Measurements from ENCODE around the gene FCHSD2.
A peak's percentile ranks its signal among the peaks of the same experiment; 100 is the strongest.

Gene FCHSD2

GRCh38 chr11:72974487-72975205, 167.5 kb downstream of the FCHSD2 start:
- no peak for DNase-seq (ENCODE audit: low read depth in 1 of 2, low spot score in 1 of 2)

DNA sequence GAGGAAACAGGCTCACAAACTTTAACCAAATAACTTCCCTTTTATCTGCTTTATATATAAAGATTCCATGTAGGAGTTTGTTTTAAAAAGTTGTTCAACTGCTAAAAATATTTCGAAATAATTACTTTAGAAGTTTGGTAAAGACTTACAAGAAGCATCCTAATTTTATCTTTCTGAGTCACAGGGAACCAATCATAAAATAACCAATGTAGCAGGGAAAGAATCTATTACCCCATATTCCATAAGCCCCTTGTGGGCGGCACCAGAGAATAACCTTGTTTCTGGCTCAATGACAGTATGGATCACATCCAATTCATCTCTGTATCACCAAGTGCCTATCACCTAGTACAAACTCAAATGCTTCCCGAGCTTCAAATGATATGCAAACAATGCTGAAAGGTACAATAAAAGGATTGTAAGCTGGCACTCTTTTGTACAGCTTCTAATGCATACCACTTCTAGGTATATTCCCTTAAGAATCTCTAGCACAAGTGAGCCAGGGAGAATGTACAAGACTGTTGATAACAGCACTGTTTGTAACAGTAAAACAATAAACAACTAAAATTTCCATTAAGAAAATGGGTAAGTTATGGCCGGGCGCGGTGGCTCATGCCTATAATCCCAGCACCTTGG, 169.5 kb downstream of the FCHSD2 start:
- DNase-seq (ENCODE audit: low read depth in 1 of 2, low spot score in 1 of 2) = no peak

DNA sequence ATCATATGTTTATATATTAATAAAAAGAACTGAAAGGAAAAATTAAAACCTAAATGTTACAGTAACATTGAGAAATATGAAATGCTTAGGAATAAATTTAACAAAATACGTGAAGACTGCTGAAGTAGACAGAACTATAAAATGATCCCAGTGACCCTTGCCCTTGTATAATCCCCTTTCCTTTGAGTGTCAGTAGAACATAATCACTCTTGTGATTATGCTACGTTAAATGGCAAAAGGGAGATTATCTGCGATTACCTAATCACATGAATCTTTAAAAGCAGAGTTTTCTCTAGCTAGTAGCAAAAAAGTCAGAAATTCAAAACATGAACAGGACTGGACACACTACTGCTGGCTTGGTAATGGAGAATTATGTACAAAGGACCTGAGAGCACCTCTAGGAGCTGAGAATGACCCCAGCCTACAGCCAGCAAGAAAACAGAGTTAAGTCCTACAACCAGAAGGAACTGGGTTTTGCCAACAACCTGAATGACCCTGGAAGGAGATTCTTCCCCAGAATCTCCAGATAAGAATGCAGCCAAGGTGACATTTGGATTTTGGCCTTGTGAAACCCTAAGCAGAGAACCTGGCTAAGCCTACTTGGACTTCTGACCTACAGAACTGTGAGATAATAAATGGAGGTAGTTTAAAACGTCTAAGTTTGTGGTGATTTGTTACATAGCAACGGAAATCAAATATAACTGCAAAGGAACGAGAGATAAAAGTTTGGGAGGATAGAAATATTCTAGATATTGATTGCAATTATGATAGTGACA, 170.7 kb downstream of the FCHSD2 start:
- DNase-seq (ENCODE audit: low read depth in 1 of 2, low spot score in 1 of 2) = no peak

DNA sequence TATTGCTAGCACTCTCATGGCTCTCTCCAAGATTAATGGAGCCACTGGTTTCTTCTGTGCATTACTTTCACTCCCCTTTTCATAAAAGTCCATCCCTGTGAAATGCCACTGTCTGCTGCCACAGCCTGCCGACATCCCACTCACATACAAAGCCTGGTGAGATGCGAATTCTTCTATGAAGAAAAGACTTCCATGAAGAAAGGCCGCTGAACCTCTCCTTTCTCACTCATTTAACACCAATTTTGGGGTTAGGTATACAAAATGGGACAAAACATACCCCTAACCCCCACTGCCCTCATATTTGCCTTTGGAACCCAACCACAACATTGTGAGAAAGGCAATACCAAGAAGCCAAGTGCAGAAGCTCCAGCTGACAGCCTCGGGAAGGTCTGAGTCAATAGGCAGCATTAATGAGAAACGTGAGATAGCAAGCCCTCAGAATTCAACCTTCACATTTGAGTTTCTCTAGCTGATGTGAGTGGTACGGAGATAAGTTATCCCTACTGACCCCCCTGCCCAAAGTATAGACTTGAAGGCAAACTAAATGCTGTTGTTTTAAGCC, 171.5 kb downstream of the FCHSD2 start:
- DNase-seq (ENCODE audit: low read depth in 1 of 2, low spot score in 1 of 2) = no peak

GRCh38 chr11:72969894-72970335, 172.2 kb downstream of the FCHSD2 start:
- DNase-seq (ENCODE audit: low read depth in 1 of 2, low spot score in 1 of 2) = peak in 1 of 2 donors; percentile 3

DNA sequence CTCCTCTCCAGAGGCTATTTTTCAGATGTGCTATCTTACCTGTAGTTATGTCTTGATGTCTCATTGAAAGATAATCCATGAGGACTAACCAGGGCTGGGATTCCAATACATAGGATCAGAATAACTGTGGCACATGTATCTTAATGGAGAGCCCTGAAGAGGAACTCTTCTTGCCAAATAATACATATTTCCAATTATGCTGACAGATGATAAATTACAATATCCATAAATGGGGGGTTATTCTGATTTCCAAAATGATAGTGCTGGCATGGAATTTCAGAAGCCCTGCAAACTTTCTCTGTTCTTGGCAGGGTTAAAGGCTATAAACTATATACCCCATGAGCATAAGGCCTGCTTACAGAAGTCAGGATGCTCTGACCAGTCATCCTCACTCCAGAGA, 173.7 kb downstream of the FCHSD2 start:
- no peak for DNase-seq (ENCODE audit: low read depth in 1 of 2, low spot score in 1 of 2)

DNA sequence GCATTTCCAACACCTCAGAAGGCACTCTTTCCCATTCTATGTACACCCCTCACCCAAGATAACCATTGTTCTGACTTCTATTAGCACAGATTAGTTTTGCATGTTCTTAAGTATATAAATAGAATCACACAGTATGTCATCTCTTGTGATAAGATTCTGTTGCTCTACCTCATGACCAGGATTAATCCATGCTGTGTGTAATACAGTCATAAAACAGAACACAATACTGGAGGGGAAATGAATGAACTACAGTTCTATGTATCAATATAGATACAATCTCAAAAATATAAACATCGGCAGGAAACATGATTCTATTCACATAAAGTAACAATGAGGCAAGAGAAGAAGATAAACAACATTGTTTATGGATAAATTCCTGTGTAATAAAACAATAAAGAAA, 176.4 kb downstream of the FCHSD2 start:
- DNase-seq (ENCODE audit: low read depth in 1 of 2, low spot score in 1 of 2) = no peak

DNA sequence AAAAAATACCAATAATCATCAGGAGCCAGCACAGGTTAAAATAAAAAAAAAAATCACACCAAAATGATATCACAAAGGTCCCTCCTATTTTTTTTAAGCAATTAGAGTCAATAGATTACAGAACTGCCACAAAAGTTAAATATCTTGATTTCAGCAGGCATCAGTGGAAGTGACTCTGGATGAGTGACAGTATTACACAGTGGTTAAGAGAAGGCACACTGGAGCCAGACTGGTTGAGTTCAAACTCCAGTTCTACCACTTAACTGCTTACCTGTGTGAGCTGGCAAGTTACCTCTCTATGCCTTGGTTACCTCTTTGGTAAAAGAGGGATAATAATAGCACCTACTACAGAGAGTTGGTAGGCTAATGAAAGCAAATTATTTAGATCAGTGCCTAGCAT, 179.4 kb downstream of the FCHSD2 start:
- no peak for DNase-seq (ENCODE audit: low read depth in 1 of 2, low spot score in 1 of 2)

DNA sequence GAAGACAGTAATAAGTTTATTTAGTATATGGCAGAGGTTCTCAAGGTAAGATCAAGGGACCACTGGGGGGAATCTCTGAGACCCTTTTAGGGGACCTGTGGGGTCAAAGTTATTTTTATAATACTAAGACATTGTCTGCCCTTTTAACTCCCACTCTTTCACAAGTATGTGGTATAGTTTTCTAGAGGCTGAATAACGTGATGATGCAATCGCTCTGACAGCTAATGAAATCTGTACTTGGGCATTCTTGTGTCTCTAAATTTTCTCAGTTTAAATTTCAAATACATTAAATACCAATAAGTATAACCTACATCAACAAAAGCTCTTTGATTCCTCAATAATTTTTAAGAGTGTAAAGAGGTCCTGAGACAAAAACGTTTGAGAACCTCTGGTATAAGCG, 180.0 kb downstream of the FCHSD2 start:
- no peak for DNase-seq (ENCODE audit: low read depth in 1 of 2, low spot score in 1 of 2)

GRCh38 chr11:72959998-72960731, 182.0 kb downstream of the FCHSD2 start:
- no peak for DNase-seq (ENCODE audit: low read depth in 1 of 2, low spot score in 1 of 2)

- DNase-seq (ENCODE audit: low read depth in 1 of 2, low spot score in 1 of 2) = no peak
Measured at GRCh38 chr11:72958791-72959190, 183.3 kb downstream of the FCHSD2 start.

- DNase-seq (ENCODE audit: low read depth in 1 of 2, low spot score in 1 of 2) = no peak
Measured at GRCh38 chr11:72955466-72955865, 186.7 kb downstream of the FCHSD2 start.

DNA sequence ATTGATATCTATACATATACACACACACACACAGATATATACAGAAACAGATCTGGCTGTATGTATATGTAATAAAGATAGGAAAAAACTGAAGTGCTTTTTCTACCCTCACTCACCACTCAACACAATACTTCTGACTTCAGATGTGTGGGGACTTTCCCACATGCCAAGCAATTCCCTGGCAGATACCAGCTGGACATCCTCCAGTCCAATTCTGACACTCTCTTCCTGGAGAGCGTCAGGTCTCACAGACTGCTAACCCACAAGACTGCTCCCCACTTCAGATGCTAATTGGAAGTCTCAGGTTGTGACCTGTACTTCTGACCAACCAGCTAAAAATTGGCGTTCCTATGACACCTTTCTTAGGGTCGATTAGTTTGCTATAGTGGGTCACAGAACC, 187.3 kb downstream of the FCHSD2 start:
- DNase-seq (ENCODE audit: low read depth in 1 of 2, low spot score in 1 of 2) = no peak

GRCh38 chr11:72953637-72954036, 188.5 kb downstream of the FCHSD2 start:
- DNase-seq (ENCODE audit: low read depth in 1 of 2, low spot score in 1 of 2) = no peak

DNA sequence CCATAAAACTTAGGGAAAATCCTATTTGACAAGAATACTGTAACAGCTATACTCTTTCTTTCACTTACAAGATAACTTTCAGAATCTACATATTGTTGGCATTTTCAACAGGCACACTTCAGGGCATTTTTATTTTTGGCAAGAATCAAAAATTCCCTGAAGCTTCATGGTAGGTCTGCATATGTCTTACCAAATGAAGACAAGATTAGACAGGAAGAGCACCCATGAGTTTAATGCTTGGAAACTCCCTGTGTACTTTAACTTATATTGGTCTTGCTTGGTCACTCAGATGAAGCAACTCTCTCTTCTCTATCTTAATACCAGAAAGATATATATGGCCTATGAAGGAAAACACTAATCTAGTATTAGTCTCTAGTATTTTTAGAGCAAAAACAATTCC, 190.2 kb downstream of the FCHSD2 start:
- DNase-seq (ENCODE audit: low read depth in 1 of 2, low spot score in 1 of 2) = no peak

GRCh38 chr11:72951193-72951592, 190.9 kb downstream of the FCHSD2 start:
- no peak for DNase-seq (ENCODE audit: low read depth in 1 of 2, low spot score in 1 of 2)

GRCh38 chr11:72950685-72951084, 191.4 kb downstream of the FCHSD2 start:
- no peak for DNase-seq (ENCODE audit: low read depth in 1 of 2, low spot score in 1 of 2)

- no peak for DNase-seq (ENCODE audit: low read depth in 1 of 2, low spot score in 1 of 2)
Measured at GRCh38 chr11:72947229-72947628, 194.9 kb downstream of the FCHSD2 start.

GRCh38 chr11:72943664-72944063, 198.5 kb downstream of the FCHSD2 start:
- DNase-seq (ENCODE audit: low read depth in 1 of 2, low spot score in 1 of 2) = no peak

GRCh38 chr11:72940417-72940816, 201.7 kb downstream of the FCHSD2 start:
- DNase-seq (ENCODE audit: low read depth in 1 of 2, low spot score in 1 of 2) = no peak

GRCh38 chr11:72939031-72939430, 203.1 kb downstream of the FCHSD2 start:
- no peak for DNase-seq (ENCODE audit: low read depth in 1 of 2, low spot score in 1 of 2)

Measured in activated CD4-positive, alpha-beta T cell treated with anti-CD3 and anti-CD28 coated beads, Interleukin-2, amount 50 U/mL, for 24 hours (primary cell).